ENCODE data around the gene FIP1L1. TPM values are rescaled to one million over a fixed set of nuclear protein-coding genes. Genes with fewer than 3 reads are reported as not detected.

The FIP1L1 gene
- total and polyA plus RNA-seq, 2 of the 13 experiments (the other 11 are each of a cell fraction or from before 2014, with no cell fraction given), result 14.9 to 69.4 TPM

- TF ChIP-seq, protein P1, sequence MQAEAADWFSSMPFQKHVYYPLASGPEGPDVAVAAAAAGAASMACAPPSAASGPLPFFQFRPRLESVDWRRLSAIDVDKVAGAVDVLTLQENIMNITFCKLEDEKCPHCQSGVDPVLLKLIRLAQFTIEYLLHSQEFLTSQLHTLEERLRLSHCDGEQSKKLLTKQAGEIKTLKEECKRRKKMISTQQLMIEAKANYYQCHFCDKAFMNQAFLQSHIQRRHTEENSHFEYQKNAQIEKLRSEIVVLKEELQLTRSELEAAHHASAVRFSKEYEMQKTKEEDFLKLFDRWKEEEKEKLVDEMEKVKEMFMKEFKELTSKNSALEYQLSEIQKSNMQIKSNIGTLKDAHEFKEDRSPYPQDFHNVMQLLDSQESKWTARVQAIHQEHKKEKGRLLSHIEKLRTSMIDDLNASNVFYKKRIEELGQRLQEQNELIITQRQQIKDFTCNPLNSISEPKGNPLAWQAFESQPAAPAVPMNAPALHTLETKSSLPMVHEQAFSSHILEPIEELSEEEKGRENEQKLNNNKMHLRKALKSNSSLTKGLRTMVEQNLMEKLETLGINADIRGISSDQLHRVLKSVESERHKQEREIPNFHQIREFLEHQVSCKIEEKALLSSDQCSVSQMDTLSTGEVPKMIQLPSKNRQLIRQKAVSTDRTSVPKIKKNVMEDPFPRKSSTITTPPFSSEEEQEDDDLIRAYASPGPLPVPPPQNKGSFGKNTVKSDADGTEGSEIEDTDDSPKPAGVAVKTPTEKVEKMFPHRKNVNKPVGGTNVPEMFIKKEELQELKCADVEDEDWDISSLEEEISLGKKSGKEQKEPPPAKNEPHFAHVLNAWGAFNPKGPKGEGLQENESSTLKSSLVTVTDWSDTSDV (CRISPR knock-in tag; IDR thresholded peaks at IDR 0.05), result no peak
- no peak for TF ChIP-seq ZNF280B (CRISPR knock-in tag; IDR thresholded peaks at IDR 0.05; ENCODE audit: borderline replicate concordance)
These were observed 53.6 kb downstream of the FIP1L1 start (continued) for GRCh38 chr4:53431052-53431451.

DNA sequence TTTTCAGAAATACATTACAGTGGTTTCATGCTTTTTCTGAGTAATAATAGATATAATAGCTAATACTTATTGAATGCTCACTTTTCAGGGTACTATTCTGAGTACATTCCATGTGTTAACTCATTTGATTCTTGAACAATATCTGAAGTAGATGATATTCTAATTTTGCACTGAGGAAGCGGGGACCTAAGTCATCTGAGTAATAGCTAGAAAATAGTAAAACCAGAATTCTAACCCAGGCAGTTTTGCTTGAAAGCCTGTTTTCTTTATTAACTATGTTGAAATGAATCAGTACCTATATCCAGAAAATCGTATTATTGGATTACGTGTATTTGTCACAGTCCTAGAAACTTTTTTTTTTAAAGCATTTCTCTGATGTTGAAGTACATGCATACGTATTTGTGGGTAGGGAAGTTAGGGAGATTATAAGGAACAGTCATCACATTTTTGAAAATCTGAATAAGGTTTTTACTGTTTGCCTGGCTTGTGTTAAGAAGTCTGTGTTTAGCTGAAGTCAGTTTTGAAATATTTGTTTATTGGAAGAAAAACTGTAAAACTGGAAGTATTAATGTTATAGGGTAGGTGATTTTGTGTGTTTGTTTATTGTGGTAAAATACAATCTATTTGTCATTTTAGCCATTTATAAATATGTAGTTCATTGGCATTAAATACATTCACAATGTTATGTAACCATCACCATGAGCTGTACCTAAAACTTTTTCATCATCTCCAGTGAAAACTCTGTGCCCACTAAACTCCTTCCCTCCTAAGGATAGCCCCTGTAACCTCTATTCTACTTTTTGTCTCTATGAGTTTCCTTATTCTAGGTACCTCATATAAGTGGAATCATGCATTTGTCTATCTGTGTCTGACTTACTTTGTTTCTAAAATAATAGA lies 55.3 kb downstream of the FIP1L1 start:
- Histone ChIP-seq H3K79me2 (ENCODE audit: insufficient read depth, low read length) (no peaks in the 10 kb centered on the region), H3K9me3 (ENCODE audit: low read length) (no peaks in the 10 kb centered on the region), H3K27ac (ENCODE audit: extremely low read length, insufficient read depth, low read length) (no peak overlapping the region), H2AFZ (ENCODE audit: low read length) (no peak overlapping the region), H3K4me3 (replicated peaks in 1 of 3; ENCODE audit: insufficient read depth in 1 of 3, low read depth in 2 of 3, low read length in 3 of 3) (no peak overlapping the region), H3K27me3 (ENCODE audit: control insufficient read depth in 1 of 2, insufficient read depth in 2 of 2, low read length in 2 of 2) (no peaks in the 10 kb centered on the region), H4K20me1 (ENCODE audit: insufficient read depth, low read length) (no peaks in the 10 kb centered on the region), H3K9ac (ENCODE audit: insufficient read depth, low read depth, low read length) (no peak overlapping the region), H3K4me1 (ENCODE audit: insufficient read depth, low read length) (0 out of 2 replicates have a peak, but pooled peaks cover 5% of the 10 kb centered on the region), H3K36me3 (replicated peaks in 1 of 2; ENCODE audit: control insufficient read depth in 1 of 2, insufficient read depth in 2 of 2, low read length in 2 of 2) (peaks cover 12 to 46% of the 10 kb centered on the region in 2 experiments), H3K4me2 (ENCODE audit: low read depth, low read length) (no peak overlapping the region)
- POLR2A ChIA-PET, result no interaction called here
- FAIRE-seq (no peak), ATAC-seq (no peak), DNase-seq (ENCODE audit: low spot score) (no peak)
- WGBS (ENCODE audit: low lambda C conversion rate), result 98% methylated on average over 4 of the region's 4 CpGs
- CTCF ChIA-PET (ENCODE audit: low intra/inter-chr PET ratio, low total read pairs), result no interaction called here
- in situ Hi-C loops (cut with HindIII; ENCODE audit: extremely low pct_ligation_motif_present, low pct_unique_long_range_greater_than_20kb) (no loop called here), intact Hi-C loops (cut with micrococcal nuclease; ENCODE audit: unreplicated experiment) (no loop called here)
- BruUV-seq (replicated peaks), result no TSS peak
- 0 out of 2 replicates have a peak, but pooled peaks have one; percentile 24 for TF ChIP-seq CEBPB (IDR thresholded peaks at IDR 0.05; ENCODE audit: borderline replicate concordance, low read depth, low read length)
- TF ChIP-seq CEBPG (CRISPR knock-in tag; IDR thresholded peaks at IDR 0.05), result no peak
